GM19452 (cell line): ENCODE measurements around the gene PTGR3.

Source experiments
- ATAC-seq: cut with Tn5 transposase; IDR thresholded peaks from one replicate; pipeline ENCODE4 v1.9.1; 2021; ENCODE audit not compliant: unreplicated experiment

Gene PTGR3

GRCh38 chr18:75238100-75238499, 29.2 kb upstream of the PTGR3 start:
- ATAC-seq, result no peak

- ATAC-seq, result no peak
Measured at GRCh38 chr18:75235896-75236295, 27.0 kb upstream of the PTGR3 start.

- ATAC-seq, result no peak
Measured at GRCh38 chr18:75234901-75235300, 26.0 kb upstream of the PTGR3 start.

- ATAC-seq, result no peak
Measured at GRCh38 chr18:75231053-75231406, 22.1 kb upstream of the PTGR3 start.

- ATAC-seq, result no peak
Measured at GRCh38 chr18:75230163-75231052, 21.5 kb upstream of the PTGR3 start.

GRCh38 chr18:75229437-75229836, 20.5 kb upstream of the PTGR3 start:
- no peak for ATAC-seq

- no peak for ATAC-seq
Measured at GRCh38 chr18:75228967-75229366, 20.0 kb upstream of the PTGR3 start.

GRCh38 chr18:75227535-75228296, 18.8 kb upstream of the PTGR3 start:
- no peak for ATAC-seq

GRCh38 chr18:75226956-75227316, 18.0 kb upstream of the PTGR3 start:
- no peak for ATAC-seq

- no peak for ATAC-seq
Measured at GRCh38 chr18:75226286-75226955, 17.5 kb upstream of the PTGR3 start.

- no peak for ATAC-seq
Measured at GRCh38 chr18:75223687-75224347, 14.9 kb upstream of the PTGR3 start.

- ATAC-seq, result no peak
Measured at GRCh38 chr18:75222407-75222806, 13.5 kb upstream of the PTGR3 start.

GRCh38 chr18:75221897-75222296, 13.0 kb upstream of the PTGR3 start:
- ATAC-seq, result no peak

GRCh38 chr18:75221397-75221796, 12.5 kb upstream of the PTGR3 start:
- no peak for ATAC-seq

GRCh38 chr18:75220551-75221355, 11.8 kb upstream of the PTGR3 start:
- ATAC-seq, result no peak

- no peak for ATAC-seq
Measured at GRCh38 chr18:75219745-75220375, 10.9 kb upstream of the PTGR3 start.

- no peak for ATAC-seq
Measured at GRCh38 chr18:75218065-75218923, 9.4 kb upstream of the PTGR3 start.

GRCh38 chr18:75216911-75217689, 8.2 kb upstream of the PTGR3 start:
- ATAC-seq, result no peak
